KMS-11 (cell line): ENCODE results near the gene RAB31.

ENCODE experiments used
- H2AFZ ChIP-seq: fragments of 200-600 bp; sonication (generic); 2 replicates; pipeline ENCODE4 v1.6.1; 2016; ENCODE audit warnings: antibody characterized with exemption, mixed run types, low read depth
- H3K27ac ChIP-seq: fragments of 200-600 bp; sonication (generic); 2 replicates; pipeline ENCODE4 v1.6.1; 2016; ENCODE audit warnings: mild to moderate bottlenecking, mixed run types
- H3K27me3 ChIP-seq: fragments of 200-600 bp; sonication (generic); 2 replicates; pipeline ENCODE4 v1.6.1; 2017; ENCODE audit warnings: mild to moderate bottlenecking, low read depth, mixed run types, moderate library complexity; ENCODE audit not compliant: insufficient read depth
- H3K36me3 ChIP-seq: fragments of 200-600 bp; sonication (generic); 2 replicates; pipeline ENCODE4 v1.6.1; 2017; ENCODE audit warnings: mild to moderate bottlenecking, mixed run types; ENCODE audit not compliant: insufficient read depth
- H3K4me1 ChIP-seq: fragments of 200-600 bp; sonication (generic); 2 replicates; pipeline ENCODE4 v1.6.1; 2016; ENCODE audit warnings: mild to moderate bottlenecking, low read depth, mixed run types; ENCODE audit not compliant: poor library complexity, severe bottlenecking
- H3K4me2 ChIP-seq: fragments of 200-600 bp; sonication (generic); 2 replicates; pipeline ENCODE4 v1.7.0; 2016; ENCODE audit warnings: mild to moderate bottlenecking, mixed run types
- H3K4me3 ChIP-seq: fragments of 200-600 bp; sonication (generic); IDR thresholded peaks from 2 replicates; pipeline ENCODE4 v1.6.1; 2017; ENCODE audit warnings: low read depth, low read length, mixed read lengths; ENCODE audit not compliant: insufficient read depth
- H3K79me2 ChIP-seq: fragments of 200-600 bp; sonication (generic); 2 replicates; pipeline ENCODE4 v1.6.1; 2016; ENCODE audit warnings: low read depth, mixed run types; ENCODE audit not compliant: insufficient read depth
- H3K9ac ChIP-seq: fragments of 200-600 bp; sonication (generic); 2 replicates; pipeline ENCODE4 v1.6.1; 2016; ENCODE audit warnings: mild to moderate bottlenecking, mixed run types
- H4K20me1 ChIP-seq: fragments of 200-600 bp; sonication (generic); 2 replicates; pipeline ENCODE4 v1.6.1; 2016; ENCODE audit warnings: mild to moderate bottlenecking, mixed run types; ENCODE audit not compliant: insufficient read depth
- CTCF ChIP-seq: fragments of 200-600 bp; sonication (generic); conservative IDR thresholded peaks from 2 replicates; pipeline ENCODE4 v1.6.1; 2017; ENCODE audit warnings: low read depth, mild to moderate bottlenecking, antibody characterized with exemption, low read length, moderate library complexity, mixed read lengths

Gene RAB31

GRCh38 chr18:9694952-9695495 is 13.1 kb upstream of the RAB31 start:
- H3K36me3 ChIP-seq: no peaks in the 10 kb centered on the region
- H3K4me3 ChIP-seq: no peak overlapping the region
- no peak overlapping the region for H3K9ac ChIP-seq
- H3K27ac ChIP-seq: peak overlapping the region; percentile 49; the same call in 1 of the 2 replicates
- H2AFZ ChIP-seq: 0 out of 2 replicates have a peak overlapping the region, but pooled peaks have one; percentile 51
- no peaks in the 10 kb centered on the region for H4K20me1 ChIP-seq
- TF ChIP-seq CTCF: no peak
- no peaks in the 10 kb centered on the region for H3K79me2 ChIP-seq
- peaks cover 70% of the 10 kb centered on the region for H3K4me1 ChIP-seq
- no peaks in the 10 kb centered on the region for H3K27me3 ChIP-seq
- peak overlapping the region; percentile 86 for H3K4me2 ChIP-seq

DNA sequence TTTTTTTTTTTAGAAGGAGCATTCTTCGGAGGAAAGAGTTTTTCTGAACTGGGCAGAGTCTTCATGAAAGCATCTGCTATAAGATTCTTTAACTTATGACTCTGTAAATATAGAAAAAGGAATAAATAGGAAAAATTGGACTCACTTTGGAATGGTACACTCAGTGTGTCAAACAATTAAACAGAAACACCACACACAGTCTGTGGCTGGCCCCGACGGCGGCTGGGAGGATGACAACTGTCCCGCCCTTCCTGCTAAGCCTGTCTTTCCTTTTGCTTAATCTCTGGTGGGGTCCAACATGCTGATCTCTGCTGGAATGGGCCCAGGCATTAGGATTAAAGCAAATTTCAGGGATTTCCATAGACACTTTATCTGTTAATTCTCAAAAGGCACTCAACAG is 12.5 kb upstream of the RAB31 start:
- no peak for TF ChIP-seq CTCF
- H3K36me3 ChIP-seq: no peaks in the 10 kb centered on the region
- peak overlapping the region; percentile 49; the same call in 1 of the 2 replicates for H3K27ac ChIP-seq
- H3K79me2 ChIP-seq: no peaks in the 10 kb centered on the region
- peaks cover 70% of the 10 kb centered on the region for H3K4me1 ChIP-seq
- H3K4me3 ChIP-seq: no peak overlapping the region
- H4K20me1 ChIP-seq: no peaks in the 10 kb centered on the region
- H3K27me3 ChIP-seq: no peaks in the 10 kb centered on the region
- peak overlapping the region; percentile 28; the same call in 1 of the 2 replicates for H3K9ac ChIP-seq
- H2AFZ ChIP-seq: peak overlapping the region; percentile 51
- H3K4me2 ChIP-seq: peak overlapping the region; percentile 86

DNA sequence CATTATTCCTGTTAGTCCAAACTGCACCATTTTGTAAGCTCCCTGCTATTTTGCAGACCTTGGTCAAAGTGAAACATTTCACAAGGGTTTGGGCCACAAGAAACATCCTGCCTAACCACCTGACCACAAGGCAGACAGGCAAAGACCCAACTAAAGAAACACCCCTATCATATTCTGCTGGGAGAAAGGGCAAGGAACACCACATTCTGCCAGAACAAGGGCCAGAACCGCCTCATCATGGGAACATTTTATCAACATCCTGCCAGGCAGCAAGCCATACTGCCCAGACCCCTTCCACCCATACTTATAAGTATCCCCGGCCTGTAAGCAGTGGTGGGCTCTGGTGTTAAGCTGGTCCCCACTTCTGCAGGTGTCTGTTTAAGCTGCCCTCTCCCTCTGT is 12.0 kb upstream of the RAB31 start:
- H3K79me2 ChIP-seq: no peaks in the 10 kb centered on the region
- H3K4me2 ChIP-seq: peak overlapping the region; percentile 86
- H3K27me3 ChIP-seq: no peaks in the 10 kb centered on the region
- H3K27ac ChIP-seq: peak overlapping the region; percentile 49; the same call in 1 of the 2 replicates
- no peaks in the 10 kb centered on the region for H3K36me3 ChIP-seq
- H4K20me1 ChIP-seq: no peaks in the 10 kb centered on the region
- peak overlapping the region; percentile 51 for H2AFZ ChIP-seq
- H3K4me3 ChIP-seq: no peak overlapping the region
- peaks cover 69% of the 10 kb centered on the region for H3K4me1 ChIP-seq
- H3K9ac ChIP-seq: peak overlapping the region; percentile 28; the same call in 1 of the 2 replicates
- no peak for TF ChIP-seq CTCF

GRCh38 chr18:9696701-9697100 is 11.4 kb upstream of the RAB31 start:
- Histone ChIP-seq H3K27ac (no peak overlapping the region; the same call in 1 of the 2 replicates), H3K9ac (no peak overlapping the region), H3K4me3 (no peak overlapping the region), H3K36me3 (no peaks in the 10 kb centered on the region), H3K27me3 (no peaks in the 10 kb centered on the region), H3K4me2 (peak overlapping the region; percentile 86; the same call in 1 of the 2 replicates), H2AFZ (no peak overlapping the region), H4K20me1 (no peaks in the 10 kb centered on the region), H3K4me1 (peaks cover 69% of the 10 kb centered on the region), H3K79me2 (no peaks in the 10 kb centered on the region)
- TF ChIP-seq CTCF: no peak
